Measurements from ENCODE around the gene SAA1.

SAA1 gene

DNA sequence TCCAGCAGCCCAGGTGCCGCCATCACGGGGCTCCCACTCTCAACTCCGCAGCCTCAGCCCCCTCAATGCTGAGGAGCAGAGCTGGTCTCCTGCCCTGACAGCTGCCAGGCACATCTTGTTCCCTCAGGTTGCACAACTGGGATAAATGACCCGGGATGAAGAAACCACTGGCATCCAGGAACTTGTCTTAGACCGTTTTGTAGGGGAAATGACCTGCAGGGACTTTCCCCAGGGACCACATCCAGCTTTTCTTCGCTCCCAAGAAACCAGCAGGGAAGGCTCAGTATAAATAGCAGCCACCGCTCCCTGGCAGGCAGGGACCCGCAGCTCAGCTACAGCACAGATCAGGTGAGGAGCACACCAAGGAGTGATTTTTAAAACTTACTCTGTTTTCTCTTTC is at the start of gene SAA1:
Gene SAA1, plus strand, starts transcription at position 316 of the 400 bp plus-strand sequence. CDS start 624 bp downstream, outside the sequence.
- no peaks in the 10 kb centered on the region for H3K9me3 ChIP-seq (ENCODE audit: control insufficient read depth, insufficient read depth, low read length)
- H3K36me3 ChIP-seq (ENCODE audit: control insufficient read depth, insufficient read depth, low read length) = no peaks in the 10 kb centered on the region
- no peaks in the 10 kb centered on the region for H3K27me3 ChIP-seq (ENCODE audit: control insufficient read depth, insufficient read depth, low read length)
- WGBS (ENCODE audit: insufficient coverage, insufficient read length) = no CpG with 5 or more reads among the region's 8 CpGs
- no peak within 1 kb of the TSS for H3K27ac ChIP-seq (ENCODE audit: low read length)
- DNase-seq (ENCODE audit: low read depth, low spot score) = no peak
- no peak within 1 kb of the TSS for H3K4me3 ChIP-seq (ENCODE audit: low read length)
- peaks cover 2% of the 10 kb centered on the region; the same call in 1 of the 2 replicates for H3K4me1 ChIP-seq (ENCODE audit: control insufficient read depth, insufficient read depth, low read length)

DNA sequence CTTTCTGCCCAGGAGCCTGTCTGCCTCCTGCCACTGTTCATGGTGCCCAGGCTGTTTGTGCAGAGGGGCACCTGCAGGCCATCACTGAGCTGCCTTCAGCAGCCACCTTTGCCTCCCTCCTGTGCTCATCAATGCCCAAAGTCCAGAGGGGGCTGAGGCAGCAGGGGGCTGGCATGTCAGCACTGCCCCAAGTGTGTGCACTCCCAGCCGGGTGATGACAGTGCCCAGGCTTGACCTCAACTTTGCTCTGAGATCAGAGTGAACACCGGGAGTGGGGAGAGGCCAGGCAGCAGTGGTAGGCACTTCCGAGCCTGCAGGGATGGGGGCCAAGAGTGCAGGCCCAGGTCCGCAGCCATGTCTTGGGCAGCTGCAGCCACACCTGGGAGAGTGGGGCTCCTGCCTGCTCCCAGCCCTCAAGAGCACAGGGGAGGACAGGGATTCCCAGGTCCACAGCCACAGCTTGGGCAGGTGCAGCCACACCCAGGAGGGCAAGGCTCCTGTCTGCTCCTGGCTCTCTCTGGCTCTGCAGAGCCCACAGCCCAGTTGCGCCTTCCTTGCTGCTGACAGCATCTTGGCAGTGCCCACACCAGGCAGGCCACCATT is 44.7 kb upstream of the SAA1 start:
- no peak overlapping the region for H3K4me3 ChIP-seq (ENCODE audit: low read length)
- no peaks in the 10 kb centered on the region for H3K4me1 ChIP-seq (ENCODE audit: control insufficient read depth, insufficient read depth, low read length)
- DNase-seq (ENCODE audit: low read depth, low spot score) = no peak
- no CpG with 5 or more reads among the region's 5 CpGs for WGBS (ENCODE audit: insufficient coverage, insufficient read length)
- H3K27me3 ChIP-seq (ENCODE audit: control insufficient read depth, insufficient read depth, low read length) = no peaks in the 10 kb centered on the region
- H3K9me3 ChIP-seq (ENCODE audit: control insufficient read depth, insufficient read depth, low read length) = no peaks in the 10 kb centered on the region
- no peak overlapping the region for H3K27ac ChIP-seq (ENCODE audit: low read length)
- no peaks in the 10 kb centered on the region for H3K36me3 ChIP-seq (ENCODE audit: control insufficient read depth, insufficient read depth, low read length)

GRCh38 chr11:18222814-18223421 is 43.1 kb upstream of the SAA1 start:
- Histone ChIP-seq H3K27me3 (ENCODE audit: control insufficient read depth, insufficient read depth, low read length) (no peaks in the 10 kb centered on the region), H3K36me3 (ENCODE audit: control insufficient read depth, insufficient read depth, low read length) (no peaks in the 10 kb centered on the region), H3K9me3 (ENCODE audit: control insufficient read depth, insufficient read depth, low read length) (no peaks in the 10 kb centered on the region), H3K4me1 (ENCODE audit: control insufficient read depth, insufficient read depth, low read length) (no peaks in the 10 kb centered on the region), H3K27ac (ENCODE audit: low read length) (no peak overlapping the region), H3K4me3 (ENCODE audit: low read length) (no peak overlapping the region)
- 100% methylated on average over 1 of the region's 3 CpGs for WGBS (ENCODE audit: insufficient coverage, insufficient read length)
- DNase-seq (ENCODE audit: low read depth, low spot score) = no peak

GRCh38 chr11:18223591-18224387 is 42.3 kb upstream of the SAA1 start:
- H3K4me1 ChIP-seq (ENCODE audit: control insufficient read depth, insufficient read depth, low read length) = no peaks in the 10 kb centered on the region
- no peaks in the 10 kb centered on the region for H3K36me3 ChIP-seq (ENCODE audit: control insufficient read depth, insufficient read depth, low read length)
- no peaks in the 10 kb centered on the region for H3K9me3 ChIP-seq (ENCODE audit: control insufficient read depth, insufficient read depth, low read length)
- H3K4me3 ChIP-seq (ENCODE audit: low read length) = no peak overlapping the region
- no peaks in the 10 kb centered on the region for H3K27me3 ChIP-seq (ENCODE audit: control insufficient read depth, insufficient read depth, low read length)
- DNase-seq (ENCODE audit: low read depth, low spot score) = no peak
- no peak overlapping the region for H3K27ac ChIP-seq (ENCODE audit: low read length)
- WGBS (ENCODE audit: insufficient coverage, insufficient read length) = no CpG with 5 or more reads among the region's 3 CpGs

- Histone ChIP-seq H3K4me1 (ENCODE audit: control insufficient read depth, insufficient read depth, low read length) (no peaks in the 10 kb centered on the region), H3K27me3 (ENCODE audit: control insufficient read depth, insufficient read depth, low read length) (no peaks in the 10 kb centered on the region), H3K27ac (ENCODE audit: low read length) (no peak overlapping the region), H3K9me3 (ENCODE audit: control insufficient read depth, insufficient read depth, low read length) (no peaks in the 10 kb centered on the region), H3K36me3 (ENCODE audit: control insufficient read depth, insufficient read depth, low read length) (no peaks in the 10 kb centered on the region), H3K4me3 (ENCODE audit: low read length) (no peak overlapping the region)
- WGBS (ENCODE audit: insufficient coverage, insufficient read length) = no CpG with 5 or more reads among the region's 2 CpGs
- no peak for DNase-seq (ENCODE audit: low read depth, low spot score)
Measured at GRCh38 chr11:18225913-18226312, 40.2 kb upstream of the SAA1 start.

GRCh38 chr11:18229501-18229900 is 36.6 kb upstream of the SAA1 start:
- H3K27me3 ChIP-seq (ENCODE audit: control insufficient read depth, insufficient read depth, low read length) = no peaks in the 10 kb centered on the region
- no peak overlapping the region for H3K27ac ChIP-seq (ENCODE audit: low read length)
- WGBS (ENCODE audit: insufficient coverage, insufficient read length) = no CpG with 5 or more reads among the region's 3 CpGs
- H3K36me3 ChIP-seq (ENCODE audit: control insufficient read depth, insufficient read depth, low read length) = no peaks in the 10 kb centered on the region
- no peak overlapping the region for H3K4me3 ChIP-seq (ENCODE audit: low read length)
- no peaks in the 10 kb centered on the region for H3K4me1 ChIP-seq (ENCODE audit: control insufficient read depth, insufficient read depth, low read length)
- no peak for DNase-seq (ENCODE audit: low read depth, low spot score)
- H3K9me3 ChIP-seq (ENCODE audit: control insufficient read depth, insufficient read depth, low read length) = no peaks in the 10 kb centered on the region

- Histone ChIP-seq H3K9me3 (ENCODE audit: control insufficient read depth, insufficient read depth, low read length) (no peaks in the 10 kb centered on the region), H3K27me3 (ENCODE audit: control insufficient read depth, insufficient read depth, low read length) (no peaks in the 10 kb centered on the region), H3K27ac (ENCODE audit: low read length) (no peak overlapping the region), H3K4me1 (ENCODE audit: control insufficient read depth, insufficient read depth, low read length) (no peaks in the 10 kb centered on the region), H3K4me3 (ENCODE audit: low read length) (no peak overlapping the region), H3K36me3 (ENCODE audit: control insufficient read depth, insufficient read depth, low read length) (no peaks in the 10 kb centered on the region)
- DNase-seq (ENCODE audit: low read depth, low spot score) = no peak
- no CpG with 5 or more reads among the region's 2 CpGs for WGBS (ENCODE audit: insufficient coverage, insufficient read length)
Measured at GRCh38 chr11:18230859-18231258, 35.2 kb upstream of the SAA1 start.

- no peak for DNase-seq (ENCODE audit: low read depth, low spot score)
- H3K36me3 ChIP-seq (ENCODE audit: control insufficient read depth, insufficient read depth, low read length) = no peaks in the 10 kb centered on the region
- H3K27ac ChIP-seq (ENCODE audit: low read length) = no peak overlapping the region
- no CpG with 5 or more reads among the region's 4 CpGs for WGBS (ENCODE audit: insufficient coverage, insufficient read length)
- no peaks in the 10 kb centered on the region for H3K27me3 ChIP-seq (ENCODE audit: control insufficient read depth, insufficient read depth, low read length)
- no peaks in the 10 kb centered on the region for H3K9me3 ChIP-seq (ENCODE audit: control insufficient read depth, insufficient read depth, low read length)
- no peaks in the 10 kb centered on the region for H3K4me1 ChIP-seq (ENCODE audit: control insufficient read depth, insufficient read depth, low read length)
- H3K4me3 ChIP-seq (ENCODE audit: low read length) = no peak overlapping the region
Measured at GRCh38 chr11:18233912-18234311, 32.2 kb upstream of the SAA1 start.

GRCh38 chr11:18235394-18236334 is 30.4 kb upstream of the SAA1 start:
- no peaks in the 10 kb centered on the region for H3K27me3 ChIP-seq (ENCODE audit: control insufficient read depth, insufficient read depth, low read length)
- no peaks in the 10 kb centered on the region for H3K4me1 ChIP-seq (ENCODE audit: control insufficient read depth, insufficient read depth, low read length)
- no peak overlapping the region for H3K27ac ChIP-seq (ENCODE audit: low read length)
- DNase-seq (ENCODE audit: low read depth, low spot score) = no peak
- no CpG with 5 or more reads among the region's 8 CpGs for WGBS (ENCODE audit: insufficient coverage, insufficient read length)
- no peaks in the 10 kb centered on the region for H3K36me3 ChIP-seq (ENCODE audit: control insufficient read depth, insufficient read depth, low read length)
- H3K9me3 ChIP-seq (ENCODE audit: control insufficient read depth, insufficient read depth, low read length) = no peaks in the 10 kb centered on the region
- no peak overlapping the region for H3K4me3 ChIP-seq (ENCODE audit: low read length)
